NCI-H524 (cell line): ENCODE results near the gene ITGB3BP.

Source experiments
- DNase-seq, 2 experiments: peaks; one replicate each; lab custom pipeline; 2025; lab: John Stamatoyannopoulos, UW

ITGB3BP gene

DNA sequence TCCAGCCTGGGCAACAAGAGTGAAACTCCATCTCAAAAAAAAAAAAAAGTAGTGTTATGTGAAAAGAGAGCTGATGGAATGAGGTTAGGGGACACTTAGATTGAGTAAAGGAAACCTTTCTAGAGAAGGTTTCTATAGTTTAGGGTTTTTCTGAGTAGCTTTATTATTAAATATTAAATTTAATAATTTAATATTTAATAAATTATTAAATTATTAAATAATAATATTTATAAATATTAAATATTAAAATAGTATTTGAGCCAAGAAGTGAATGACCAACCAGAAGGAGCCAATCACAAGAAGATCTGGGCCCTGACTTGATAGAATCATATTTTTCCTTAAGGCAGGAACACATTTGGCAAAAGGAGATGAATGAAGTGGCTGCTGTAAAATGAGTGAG is 104.9 kb downstream of the ITGB3BP start:
- no peak for DNase-seq

DNA sequence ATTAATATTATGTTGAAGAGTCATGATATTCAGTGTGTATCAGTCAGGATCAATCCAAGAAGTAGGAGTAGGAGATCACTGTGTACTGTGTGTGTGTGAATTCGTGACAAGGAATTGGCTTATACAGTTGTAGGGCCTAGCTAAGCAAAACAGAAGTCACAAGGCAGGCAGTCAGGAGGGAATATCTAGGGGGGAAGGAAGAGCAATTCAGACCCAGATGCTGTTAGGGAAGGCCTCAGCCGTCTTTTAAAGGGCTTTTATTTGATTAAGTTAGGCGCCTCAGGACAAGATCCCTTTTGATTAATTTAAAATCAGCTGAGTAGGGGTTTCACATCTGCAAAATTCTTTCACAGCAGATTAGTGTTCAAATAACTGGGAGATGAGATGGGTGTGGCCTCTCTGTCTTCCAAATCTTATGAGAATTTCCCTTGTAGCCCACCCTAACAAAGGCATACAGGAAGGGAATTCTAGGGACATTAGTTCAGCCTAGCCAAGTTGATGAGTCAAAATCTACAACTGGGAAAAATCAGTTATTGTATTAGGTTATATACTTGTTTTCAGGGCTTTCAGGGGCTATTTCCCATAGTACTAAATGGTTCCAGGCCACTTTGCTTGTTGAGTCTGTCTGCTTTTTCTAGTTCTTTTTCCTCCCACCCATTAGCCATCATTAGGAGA is 108.2 kb downstream of the ITGB3BP start:
- DNase-seq, result no peak

DNA sequence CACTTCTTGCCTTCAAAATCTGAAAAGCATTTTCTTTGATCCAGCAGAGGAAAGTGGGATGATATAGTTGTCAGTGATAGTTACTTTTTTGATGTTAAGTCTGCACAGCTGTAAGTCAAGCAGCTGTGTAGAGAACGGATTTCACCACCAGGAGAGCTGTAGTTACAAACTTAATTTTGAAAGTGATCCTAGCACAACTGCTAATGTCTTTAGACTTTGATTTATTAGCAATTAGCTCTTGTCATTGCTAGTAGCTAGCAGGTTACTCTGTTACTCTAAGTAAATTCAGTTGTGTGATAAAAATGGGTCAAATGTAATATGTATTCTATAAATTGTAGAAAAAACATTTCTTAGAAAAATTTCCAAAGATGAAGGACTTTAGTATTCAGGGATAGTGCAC is 109.6 kb downstream of the ITGB3BP start:
- DNase-seq, result no peak

DNA sequence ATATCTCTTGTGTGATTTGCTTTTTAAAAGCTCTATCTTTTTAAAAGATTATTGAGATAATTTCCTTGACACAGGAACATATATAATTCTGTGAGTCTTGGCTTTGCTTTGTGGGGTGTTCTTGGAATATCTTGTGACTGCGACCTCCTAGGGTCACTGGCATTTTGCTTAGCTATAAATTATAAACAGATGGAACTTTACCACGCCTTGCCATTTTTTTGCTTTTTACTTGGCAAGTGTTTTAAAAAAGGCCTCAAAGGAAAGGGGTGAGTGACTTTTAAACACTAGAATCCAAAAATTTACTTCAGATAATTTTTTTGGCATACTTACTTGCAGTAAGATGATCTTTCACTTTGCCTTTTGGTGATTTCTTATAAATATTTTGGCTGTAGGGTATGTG is 112.0 kb downstream of the ITGB3BP start:
- DNase-seq, result no peak

DNA sequence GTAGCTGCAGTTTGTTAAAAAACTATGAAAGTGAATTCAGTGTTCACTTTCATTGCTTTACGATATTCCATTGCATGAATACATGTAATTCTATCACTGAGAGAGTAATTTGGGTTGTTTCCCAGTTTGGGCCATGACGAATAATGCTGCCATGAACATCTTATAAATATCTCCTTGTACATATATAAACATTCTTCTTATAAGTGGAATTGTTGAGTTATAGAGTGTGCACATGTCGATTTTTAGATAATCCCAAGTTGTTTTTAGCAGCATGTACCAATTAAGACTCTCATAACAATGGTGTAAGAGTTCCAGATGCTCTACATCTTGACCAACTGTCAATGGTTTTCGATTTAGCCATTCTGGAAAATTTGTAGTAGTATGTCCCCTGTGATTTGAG is 114.7 kb downstream of the ITGB3BP start:
- DNase-seq, result peak; percentile 53 to 85

DNA sequence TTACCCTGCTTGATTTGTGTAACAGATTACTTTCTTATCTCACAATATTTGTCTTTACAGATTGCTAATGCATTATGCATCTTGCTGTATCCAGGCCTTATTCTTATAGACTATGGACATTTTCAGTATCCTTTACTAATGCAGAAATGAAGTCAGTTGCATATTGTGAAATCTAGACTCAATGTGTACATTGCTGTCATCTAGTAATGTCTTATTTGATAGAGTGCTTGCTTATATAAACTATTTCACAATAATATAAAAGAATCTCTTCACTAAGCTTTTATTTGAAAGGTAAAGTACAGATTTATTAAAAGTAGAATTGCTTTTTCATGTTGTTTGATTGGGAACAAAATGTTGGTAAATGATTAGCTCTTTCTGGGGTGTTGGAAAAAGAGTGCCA is 116.0 kb downstream of the ITGB3BP start:
- DNase-seq, result no peak

DNA sequence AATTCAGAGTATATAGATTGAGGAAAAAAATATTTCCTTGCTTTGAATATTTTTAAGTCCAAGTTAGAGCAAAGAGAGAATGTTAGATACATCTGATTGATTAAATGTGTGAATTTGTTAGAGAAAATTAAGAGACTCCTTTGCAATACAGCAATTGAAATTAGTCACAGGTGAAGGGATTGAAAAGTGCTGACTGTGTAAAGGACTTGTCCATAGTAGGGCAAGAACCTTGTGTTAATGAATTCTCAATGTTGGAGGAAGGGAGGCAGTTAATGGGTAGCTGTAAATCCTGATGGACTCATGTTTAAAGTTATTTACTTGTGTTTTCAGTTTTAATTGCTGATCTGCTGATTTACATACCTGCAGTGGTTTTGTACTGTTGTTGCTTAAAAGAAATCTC is 117.0 kb downstream of the ITGB3BP start:
- no peak for DNase-seq

DNA sequence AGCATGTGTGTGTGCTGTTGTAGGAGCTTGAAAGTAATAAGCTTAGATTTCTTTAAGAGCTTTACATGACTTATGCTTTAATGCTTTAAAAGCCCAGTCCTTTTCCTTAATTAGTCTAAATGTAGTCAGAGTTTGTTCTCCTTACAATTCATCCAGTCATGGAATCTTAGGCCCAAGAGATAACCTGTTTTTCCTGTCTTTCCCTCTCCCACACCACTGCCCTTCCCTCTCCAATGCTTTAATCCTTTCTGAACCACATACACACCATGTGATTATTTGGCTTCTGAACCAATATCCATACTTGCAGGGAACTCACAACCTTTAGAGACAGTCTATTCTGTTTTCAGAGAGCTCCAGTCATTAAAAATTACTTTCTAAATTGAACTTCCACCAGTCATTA is 118.0 kb downstream of the ITGB3BP start:
- DNase-seq, result no peak

DNA sequence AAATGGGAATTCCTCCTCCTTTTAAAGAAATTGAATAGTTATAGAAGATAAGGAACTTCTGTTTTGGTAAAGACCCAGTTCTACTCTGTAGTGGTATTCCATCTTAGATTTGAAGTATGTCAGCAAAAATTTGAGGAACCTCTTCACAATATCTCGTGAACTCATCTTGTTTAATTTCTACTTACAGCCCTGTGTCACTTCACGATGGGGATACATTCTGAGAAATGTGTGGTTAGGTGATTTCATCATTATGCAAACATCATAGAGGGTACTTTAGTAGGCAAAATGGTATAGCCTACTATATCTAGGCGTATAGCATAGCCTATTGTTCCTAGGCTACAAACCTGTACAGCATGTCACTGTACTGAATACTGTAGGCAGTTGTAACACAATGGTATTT is 119.6 kb downstream of the ITGB3BP start:
- no peak for DNase-seq

DNA sequence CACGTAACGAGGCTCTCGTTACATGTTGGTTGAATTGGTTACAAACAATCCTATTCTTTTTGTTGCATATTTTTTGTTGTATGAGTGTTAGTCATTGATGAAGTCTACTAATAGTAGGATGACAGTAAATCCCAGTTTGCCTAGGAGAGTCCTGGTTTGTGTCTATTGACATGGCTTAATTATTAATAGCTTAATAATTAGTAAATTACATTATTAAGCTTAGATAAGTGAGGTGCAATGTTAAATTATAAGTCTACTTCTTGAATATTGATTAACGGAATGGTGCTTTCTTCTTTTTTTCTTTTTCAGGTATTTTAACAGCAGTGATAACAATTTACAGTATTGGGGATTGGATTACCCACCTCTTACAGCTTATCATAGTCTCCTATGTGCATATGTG is 121.1 kb downstream of the ITGB3BP start:
- DNase-seq, result no peak
